HG03066 (cell line): ENCODE results near the gene TWIST2.

ENCODE experiments used
- ATAC-seq: cut with Tn5 transposase; IDR thresholded peaks from one replicate; pipeline ENCODE4 v1.9.1; 2021; ENCODE audit warnings: low read depth; ENCODE audit not compliant: unreplicated experiment

Gene TWIST2

DNA sequence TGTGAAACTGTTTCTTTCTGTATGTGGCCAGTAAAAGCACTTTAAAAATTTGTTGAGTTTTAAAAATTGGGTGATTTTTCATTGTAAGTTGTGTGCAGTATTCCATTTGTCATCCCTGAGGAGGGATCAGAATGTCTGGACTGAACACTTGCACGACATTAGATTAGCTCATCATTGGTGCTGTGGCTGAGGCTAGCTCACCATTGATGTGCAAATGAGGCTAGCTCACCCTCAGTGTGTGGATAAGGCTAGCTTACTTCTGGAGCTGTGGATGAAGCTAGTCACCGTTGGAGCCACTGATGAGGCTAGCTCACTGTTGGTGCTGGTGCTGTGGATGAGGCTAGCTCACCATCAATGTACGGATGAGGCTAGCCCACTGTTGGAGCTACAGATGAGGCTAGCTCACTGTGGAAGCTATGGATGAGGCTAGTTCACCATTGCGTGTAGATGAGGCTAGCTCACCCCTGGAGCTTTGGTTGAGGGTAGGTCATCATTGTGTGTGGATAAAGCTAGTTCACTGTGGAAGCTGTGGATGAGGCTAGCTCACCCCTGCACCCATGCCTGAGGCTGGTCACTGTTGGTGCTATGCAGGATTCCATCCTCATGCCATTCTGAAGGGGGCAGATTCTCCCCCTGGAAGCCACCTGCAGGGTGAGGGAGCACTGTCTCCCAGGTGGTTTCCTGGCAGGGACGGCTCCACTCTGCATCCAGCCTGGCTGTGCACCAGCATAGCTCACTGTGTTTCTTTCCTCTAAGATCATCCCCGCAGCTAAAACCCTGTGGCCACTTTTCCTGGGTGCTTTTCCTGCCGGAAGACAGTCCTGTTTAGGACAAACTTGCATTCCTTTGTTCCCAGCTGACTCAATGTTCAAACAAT is 101.1 kb downstream of the TWIST2 start:
- no peak for ATAC-seq

DNA sequence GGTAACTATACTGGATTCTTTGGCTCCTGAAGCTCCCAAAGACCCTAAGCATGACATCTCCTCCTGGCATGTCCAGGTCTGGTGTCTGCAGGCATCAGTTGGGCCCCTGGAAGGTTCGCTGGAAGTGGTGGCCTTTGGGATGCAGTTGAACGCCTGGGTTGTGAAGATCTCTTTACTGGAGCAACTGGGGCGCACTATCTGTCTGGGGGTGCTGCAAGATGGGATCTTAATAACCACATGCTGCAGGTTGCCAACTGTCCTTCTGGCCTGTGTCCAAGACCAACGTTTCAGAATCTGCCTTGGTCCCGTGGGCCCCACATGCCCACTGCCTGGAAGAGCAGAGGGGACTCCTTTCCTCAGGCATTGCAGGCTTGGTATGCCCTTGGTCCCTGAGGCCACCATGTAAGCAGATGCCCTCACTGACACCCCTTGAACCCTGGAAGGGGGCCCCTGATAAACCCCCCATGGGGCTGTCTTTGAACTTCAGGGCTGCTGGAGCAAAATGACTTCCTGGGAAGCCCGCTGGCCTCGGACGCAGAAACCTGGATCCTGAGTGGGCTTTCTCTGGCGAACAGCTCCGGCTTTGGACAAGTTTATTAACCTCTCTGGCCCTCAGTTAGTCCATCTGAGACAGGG is 101.9 kb downstream of the TWIST2 start:
- ATAC-seq, result no peak

DNA sequence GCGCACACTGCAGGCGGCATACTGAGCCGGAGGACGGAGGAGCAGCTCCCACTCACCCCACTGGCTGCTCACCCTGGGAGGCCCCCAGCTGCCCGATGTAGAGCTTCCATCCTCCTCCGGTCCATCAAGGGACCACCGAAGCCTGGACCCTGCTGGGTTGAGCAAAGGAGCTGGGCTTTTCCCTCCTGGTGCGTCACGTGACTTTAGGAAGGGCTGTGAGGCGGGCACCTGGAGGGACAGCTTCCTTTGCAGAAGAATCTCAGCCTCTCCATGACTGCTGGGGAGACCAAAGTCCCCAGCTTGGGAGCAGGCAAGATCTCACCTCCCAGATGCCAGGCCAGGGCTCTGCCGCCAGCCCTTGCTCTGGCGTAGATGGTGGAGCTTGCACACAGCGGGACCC is 102.7 kb downstream of the TWIST2 start:
- ATAC-seq, result no peak

DNA sequence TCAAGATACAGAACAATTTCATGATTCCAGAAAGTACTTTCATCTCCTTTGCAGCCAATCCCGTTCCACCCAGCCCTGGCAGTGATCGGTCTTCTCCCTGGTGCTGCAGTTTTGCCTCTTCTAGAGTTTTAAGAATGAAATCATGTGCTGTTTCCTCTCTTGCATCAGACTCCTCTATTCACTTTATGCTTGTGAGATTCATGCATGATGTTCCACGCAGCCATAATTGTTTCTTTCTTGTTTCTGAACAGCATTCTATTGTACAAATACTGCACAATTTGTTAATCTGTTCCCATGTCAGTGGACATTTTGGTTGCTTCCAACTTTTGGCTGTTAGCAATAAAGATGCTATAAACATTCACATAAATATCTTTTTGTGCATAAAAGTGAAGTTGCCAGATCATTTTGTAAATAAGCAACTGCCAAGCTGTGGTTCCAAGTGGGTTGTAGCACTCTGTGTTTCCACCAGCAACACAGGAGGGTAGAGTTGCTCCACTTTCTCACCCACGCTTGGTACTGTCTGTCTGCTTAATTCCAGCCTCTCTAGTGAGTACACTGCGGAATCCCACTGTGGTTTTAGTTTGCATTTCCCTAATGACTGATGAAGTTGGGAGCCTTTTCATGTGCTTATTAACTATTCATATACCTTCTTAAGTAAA is 104.5 kb downstream of the TWIST2 start:
- no peak for ATAC-seq

DNA sequence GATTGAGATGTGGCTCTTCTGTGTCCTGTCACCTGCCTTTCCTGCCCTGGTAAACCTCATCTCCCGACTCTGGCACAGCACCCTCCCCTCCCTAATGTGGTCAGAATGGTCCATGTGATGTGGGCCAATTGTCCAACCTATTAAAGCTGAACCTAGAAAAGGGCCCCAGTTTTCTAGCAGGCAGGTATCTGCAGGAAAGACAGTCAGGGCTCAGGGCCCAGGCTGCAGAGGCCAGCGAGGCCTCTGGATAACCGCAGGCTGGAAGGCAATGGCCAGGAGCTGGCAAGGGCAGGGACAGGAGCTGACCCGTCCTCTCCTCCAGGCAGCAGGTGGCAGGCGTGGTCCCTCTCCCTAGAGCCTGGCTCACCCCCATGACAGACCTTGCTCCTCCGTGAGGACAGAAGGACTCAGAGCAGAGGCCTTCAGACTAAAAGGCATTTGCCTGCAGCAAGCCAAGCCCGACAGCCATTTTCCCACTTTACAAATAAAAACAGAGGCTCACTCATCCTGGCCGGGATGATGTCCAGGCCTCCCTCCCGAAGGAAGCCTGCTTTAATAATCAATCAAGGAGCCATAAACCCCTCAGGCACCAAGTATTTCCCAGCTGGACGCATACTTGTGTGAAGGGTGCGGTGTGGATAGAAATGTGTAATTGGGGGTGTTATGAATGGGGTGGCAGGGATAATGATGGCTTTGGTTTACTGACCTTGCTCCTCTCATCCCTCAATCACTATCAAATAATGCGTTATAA is 107.1 kb downstream of the TWIST2 start:
- ATAC-seq, result no peak

DNA sequence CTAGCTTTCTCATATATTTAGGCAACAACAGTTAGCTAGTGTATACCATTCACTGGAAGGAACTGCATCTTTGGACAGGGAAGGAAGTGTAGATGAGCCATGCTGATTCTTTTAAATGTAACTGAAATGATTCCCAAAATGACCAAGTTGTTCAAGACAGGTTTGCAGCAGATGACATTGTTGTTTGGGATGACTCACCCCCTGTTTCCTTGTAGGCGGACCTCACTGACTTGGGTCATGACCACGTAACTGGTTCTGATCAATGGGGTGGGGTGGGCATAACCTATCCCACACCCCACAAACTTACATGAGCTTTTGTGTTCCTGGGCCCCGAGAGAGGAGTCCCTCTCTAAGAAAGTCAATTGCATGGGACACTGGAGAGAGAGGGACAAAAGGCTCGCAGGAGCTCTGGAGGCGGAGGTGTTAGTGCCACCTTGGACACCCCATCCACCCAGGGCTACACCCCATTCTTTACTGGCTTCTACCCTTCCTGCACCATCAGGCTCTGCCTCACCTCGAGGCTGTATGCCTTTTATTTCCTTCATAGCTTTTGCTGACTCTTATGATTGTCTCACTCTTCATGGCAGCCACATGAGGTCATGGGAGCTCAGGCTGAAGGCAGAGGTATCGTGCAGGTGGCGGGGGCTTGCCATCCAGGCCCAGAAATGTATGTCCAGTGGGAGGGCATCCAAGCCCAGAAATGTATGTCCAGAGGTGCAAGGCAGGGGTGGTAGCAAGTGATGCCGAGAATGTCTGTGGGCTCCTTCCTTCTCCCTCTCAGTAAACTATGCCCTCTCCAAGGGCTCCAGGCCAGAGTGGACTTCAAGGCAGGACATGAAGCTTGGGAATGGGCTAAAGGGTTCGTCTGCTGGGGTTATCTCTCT is 108.0 kb downstream of the TWIST2 start:
- no peak for ATAC-seq

DNA sequence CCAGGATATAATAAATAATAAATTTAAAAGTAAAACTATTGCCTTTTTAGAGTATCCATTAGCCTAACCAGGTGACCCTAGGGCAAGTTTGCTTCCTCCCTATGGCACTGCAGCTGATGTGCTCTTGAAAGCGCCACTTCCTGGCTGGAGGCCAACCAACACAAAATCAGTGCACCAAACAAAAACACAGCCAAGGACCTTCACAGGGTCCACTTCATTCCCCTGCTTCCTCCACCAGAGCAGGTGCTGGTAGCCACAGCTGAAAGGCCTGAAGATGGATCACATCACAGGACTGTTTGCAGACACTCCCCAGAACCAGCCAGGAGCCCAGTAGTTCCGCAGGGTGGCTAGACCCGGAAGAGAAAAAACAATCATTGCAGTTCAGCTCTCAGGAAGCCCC is 108.8 kb downstream of the TWIST2 start:
- ATAC-seq, result no peak
